Measurements from ENCODE around the gene SLC8A3. TPM values are rescaled to one million over a fixed set of nuclear protein-coding genes. Genes with fewer than 3 reads are reported as not detected.

SLC8A3 gene
- total and polyA plus RNA-seq, 4 donors = 0.23 to 0.45 TPM; not detected in 2

DNA sequence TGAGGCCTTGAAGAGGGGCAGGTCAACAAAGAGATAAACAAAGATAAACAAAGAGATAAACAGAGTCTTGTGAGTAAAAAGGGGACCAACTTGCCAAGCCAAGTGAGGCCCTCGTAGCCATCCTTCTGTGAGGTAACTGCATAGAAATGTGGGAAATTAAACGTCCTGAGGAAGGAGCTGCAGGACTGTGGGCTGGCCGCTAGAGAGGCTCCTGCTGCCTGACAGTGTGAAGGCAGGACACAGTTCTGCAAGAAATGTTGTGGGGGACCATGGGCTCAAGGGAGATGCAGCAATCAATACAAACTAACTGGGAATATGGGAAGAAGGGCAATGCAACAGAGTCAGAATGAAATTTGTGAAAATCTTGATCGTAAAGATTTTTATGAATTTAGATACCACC is 91.9 kb downstream of the SLC8A3 start:
- Histone ChIP-seq H3K27me3 (ENCODE audit: control insufficient read depth in 1 of 2, insufficient read depth in 2 of 2, low read length in 1 of 2) (peaks cover 0 to 3% of the 10 kb centered on the region in 2 donors), H3K9me3 (ENCODE audit: control insufficient read depth, low read length) (no peaks in the 10 kb centered on the region), H3K27ac (ENCODE audit: low read depth in 1 of 2, low read length in 2 of 2) (no peak overlapping the region), H3K36me3 (ENCODE audit: control insufficient read depth in 1 of 2, insufficient read depth in 2 of 2, low read length in 1 of 2) (no peaks in the 10 kb centered on the region), H3K4me3 (ENCODE audit: low read length in 2 of 2) (no peak overlapping the region), H3K4me1 (ENCODE audit: control insufficient read depth in 1 of 2, insufficient read depth in 2 of 2, low read length in 2 of 2) (no peaks in the 10 kb centered on the region)
- ATAC-seq (ENCODE audit: low FRiP score) = no peak
- DNase-seq = no peak
- 23 to 24% methylated on average over 4 of the region's 4 CpGs for WGBS, 2 donors
- intact Hi-C loops (cut with DNase I) = no loop called here

GRCh38 chr14:70094631-70095030 is 94.1 kb downstream of the SLC8A3 start:
- no peaks in the 10 kb centered on the region for H3K4me1 ChIP-seq (ENCODE audit: control insufficient read depth in 1 of 2, insufficient read depth in 2 of 2, low read length in 2 of 2)
- no peak for ATAC-seq (ENCODE audit: low FRiP score)
- no peak overlapping the region for H3K27ac ChIP-seq (ENCODE audit: low read depth in 1 of 2, low read length in 2 of 2)
- H3K9me3 ChIP-seq (ENCODE audit: control insufficient read depth, low read length) = no peaks in the 10 kb centered on the region
- H3K4me3 ChIP-seq (ENCODE audit: low read length in 2 of 2) = no peak overlapping the region
- peaks cover 0 to 2% of the 10 kb centered on the region in 2 donors for H3K27me3 ChIP-seq (ENCODE audit: control insufficient read depth in 1 of 2, insufficient read depth in 2 of 2, low read length in 1 of 2)
- no peaks in the 10 kb centered on the region for H3K36me3 ChIP-seq (ENCODE audit: control insufficient read depth in 1 of 2, insufficient read depth in 2 of 2, low read length in 1 of 2)
- 59 to 73% methylated on average over 1 of the region's 1 CpG for WGBS, 2 donors
- DNase-seq = no peak
- intact Hi-C loops (cut with DNase I) = no loop called here

- H3K4me3 ChIP-seq (ENCODE audit: low read length in 2 of 2) = no peak overlapping the region
- H3K36me3 ChIP-seq (ENCODE audit: control insufficient read depth in 1 of 2, insufficient read depth in 2 of 2, low read length in 1 of 2) = no peaks in the 10 kb centered on the region
- H3K27me3 ChIP-seq (ENCODE audit: control insufficient read depth in 1 of 2, insufficient read depth in 2 of 2, low read length in 1 of 2) = peaks cover 0 to 2% of the 10 kb centered on the region in 2 donors
- ATAC-seq (ENCODE audit: low FRiP score) (no peak), DNase-seq (no peak)
- no peak overlapping the region for H3K27ac ChIP-seq (ENCODE audit: low read depth in 1 of 2, low read length in 2 of 2)
- no peaks in the 10 kb centered on the region for H3K9me3 ChIP-seq (ENCODE audit: control insufficient read depth, low read length)
- 87 to 91% methylated on average over 3 of the region's 3 CpGs for WGBS, 2 donors
- intact Hi-C loops (cut with DNase I) = no loop called here
- H3K4me1 ChIP-seq (ENCODE audit: control insufficient read depth in 1 of 2, insufficient read depth in 2 of 2, low read length in 2 of 2) = no peaks in the 10 kb centered on the region
Measured at GRCh38 chr14:70094106-70094505, 94.6 kb downstream of the SLC8A3 start.

GRCh38 chr14:70093156-70093555 is 95.6 kb downstream of the SLC8A3 start:
- intact Hi-C loops (cut with DNase I) = no loop called here
- ATAC-seq (ENCODE audit: low FRiP score) (no peak), DNase-seq (no peak)
- Histone ChIP-seq H3K36me3 (ENCODE audit: control insufficient read depth in 1 of 2, insufficient read depth in 2 of 2, low read length in 1 of 2) (no peaks in the 10 kb centered on the region), H3K4me1 (ENCODE audit: control insufficient read depth in 1 of 2, insufficient read depth in 2 of 2, low read length in 2 of 2) (no peaks in the 10 kb centered on the region), H3K27me3 (ENCODE audit: control insufficient read depth in 1 of 2, insufficient read depth in 2 of 2, low read length in 1 of 2) (peaks cover 0 to 2% of the 10 kb centered on the region in 2 donors), H3K27ac (ENCODE audit: low read depth in 1 of 2, low read length in 2 of 2) (no peak overlapping the region), H3K4me3 (ENCODE audit: low read length in 2 of 2) (no peak overlapping the region), H3K9me3 (ENCODE audit: control insufficient read depth, low read length) (no peaks in the 10 kb centered on the region)
- 85 to 86% methylated on average over 2 of the region's 2 CpGs for WGBS, 2 donors

DNA sequence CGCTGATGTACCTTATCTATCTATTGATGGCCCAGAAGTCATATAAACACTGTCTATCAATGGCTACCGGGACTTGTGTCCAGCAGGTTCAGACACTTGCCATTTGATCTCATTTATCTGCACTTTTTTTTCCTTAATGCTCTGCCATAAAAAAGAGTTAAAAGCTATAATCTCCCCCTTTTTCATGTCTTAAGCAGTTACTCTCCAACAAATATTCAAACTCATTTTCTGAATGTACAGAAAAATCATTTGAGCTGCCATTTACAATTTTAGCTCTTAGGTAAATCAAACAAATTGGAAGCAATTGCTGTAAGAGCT is 101.4 kb downstream of the SLC8A3 start:
- DNase-seq (no peak), ATAC-seq (ENCODE audit: low FRiP score) (no peak)
- H3K9me3 ChIP-seq (ENCODE audit: control insufficient read depth, low read length) = no peaks in the 10 kb centered on the region
- H3K36me3 ChIP-seq (ENCODE audit: control insufficient read depth in 1 of 2, insufficient read depth in 2 of 2, low read length in 1 of 2) = no peaks in the 10 kb centered on the region
- H3K4me1 ChIP-seq (ENCODE audit: control insufficient read depth in 1 of 2, insufficient read depth in 2 of 2, low read length in 2 of 2) = no peaks in the 10 kb centered on the region
- 6 to 7% methylated on average over 2 of the region's 2 CpGs for WGBS, 2 donors
- H3K27me3 ChIP-seq (ENCODE audit: control insufficient read depth in 1 of 2, insufficient read depth in 2 of 2, low read length in 1 of 2) = peaks cover 0 to 2% of the 10 kb centered on the region in 2 donors
- intact Hi-C loops (cut with DNase I) = no loop called here
- H3K4me3 ChIP-seq (ENCODE audit: low read length in 2 of 2) = no peak overlapping the region
- H3K27ac ChIP-seq (ENCODE audit: low read depth in 1 of 2, low read length in 2 of 2) = no peak overlapping the region

DNA sequence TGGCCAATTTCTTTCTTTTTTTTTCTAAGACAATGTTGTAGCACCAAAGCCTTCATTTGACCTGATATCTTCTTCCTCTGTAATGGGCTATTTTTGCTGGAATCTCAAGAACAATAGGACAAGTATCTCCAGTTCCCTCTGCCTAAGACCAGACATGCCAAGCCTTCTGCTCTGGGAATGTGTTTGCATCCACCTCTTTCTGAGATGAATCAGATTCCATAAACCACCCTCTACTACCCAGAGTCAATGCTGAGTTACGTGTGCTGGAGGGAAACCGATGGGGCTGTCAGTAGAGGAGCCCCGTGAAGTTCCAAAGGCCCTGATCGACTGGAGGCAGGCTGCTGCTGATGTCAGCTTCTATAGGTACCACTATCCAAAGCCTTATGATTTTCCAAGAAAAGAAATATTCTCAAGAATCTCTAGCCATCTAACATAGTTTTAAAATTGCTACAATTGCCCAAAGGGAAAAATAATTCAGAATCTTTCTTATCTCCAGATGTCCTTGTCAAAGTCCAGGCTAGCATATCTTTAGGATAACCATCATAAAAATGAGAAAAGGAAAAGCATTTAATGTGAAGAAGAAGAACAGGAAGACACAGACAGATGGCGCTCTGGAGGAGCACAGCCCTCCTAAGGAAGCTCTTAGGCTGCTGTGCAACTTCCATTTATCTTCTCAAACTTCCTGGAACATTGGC is 101.9 kb downstream of the SLC8A3 start:
- Histone ChIP-seq H3K27me3 (ENCODE audit: control insufficient read depth in 1 of 2, insufficient read depth in 2 of 2, low read length in 1 of 2) (no peaks in the 10 kb centered on the region), H3K4me3 (ENCODE audit: low read length in 2 of 2) (no peak overlapping the region), H3K4me1 (ENCODE audit: control insufficient read depth in 1 of 2, insufficient read depth in 2 of 2, low read length in 2 of 2) (no peaks in the 10 kb centered on the region), H3K27ac (ENCODE audit: low read depth in 1 of 2, low read length in 2 of 2) (no peak overlapping the region), H3K36me3 (ENCODE audit: control insufficient read depth in 1 of 2, insufficient read depth in 2 of 2, low read length in 1 of 2) (no peaks in the 10 kb centered on the region), H3K9me3 (ENCODE audit: control insufficient read depth, low read length) (no peaks in the 10 kb centered on the region)
- 37 to 42% methylated on average over 5 of the region's 5 CpGs for WGBS, 2 donors
- intact Hi-C loops (cut with DNase I) = no loop called here
- DNase-seq (no peak), ATAC-seq (ENCODE audit: low FRiP score) (no peak)

- no peak for DNase-seq
- no peaks in the 10 kb centered on the region for H3K4me1 ChIP-seq (ENCODE audit: control insufficient read depth in 1 of 2, insufficient read depth in 2 of 2, low read length in 2 of 2)
- no peaks in the 10 kb centered on the region for H3K9me3 ChIP-seq (ENCODE audit: control insufficient read depth, low read length)
- 43 to 51% methylated on average over 2 of the region's 2 CpGs for WGBS, 2 donors
- H3K4me3 ChIP-seq (ENCODE audit: low read length in 2 of 2) = no peak overlapping the region
- no peaks in the 10 kb centered on the region for H3K27me3 ChIP-seq (ENCODE audit: control insufficient read depth in 1 of 2, insufficient read depth in 2 of 2, low read length in 1 of 2)
- no peaks in the 10 kb centered on the region for H3K36me3 ChIP-seq (ENCODE audit: control insufficient read depth in 1 of 2, insufficient read depth in 2 of 2, low read length in 1 of 2)
- H3K27ac ChIP-seq (ENCODE audit: low read depth in 1 of 2, low read length in 2 of 2) = no peak overlapping the region
- ATAC-seq (ENCODE audit: low FRiP score) = no peak
- intact Hi-C loops (cut with DNase I) = no loop called here
Measured at GRCh38 chr14:70084226-70084625, 104.5 kb downstream of the SLC8A3 start.

DNA sequence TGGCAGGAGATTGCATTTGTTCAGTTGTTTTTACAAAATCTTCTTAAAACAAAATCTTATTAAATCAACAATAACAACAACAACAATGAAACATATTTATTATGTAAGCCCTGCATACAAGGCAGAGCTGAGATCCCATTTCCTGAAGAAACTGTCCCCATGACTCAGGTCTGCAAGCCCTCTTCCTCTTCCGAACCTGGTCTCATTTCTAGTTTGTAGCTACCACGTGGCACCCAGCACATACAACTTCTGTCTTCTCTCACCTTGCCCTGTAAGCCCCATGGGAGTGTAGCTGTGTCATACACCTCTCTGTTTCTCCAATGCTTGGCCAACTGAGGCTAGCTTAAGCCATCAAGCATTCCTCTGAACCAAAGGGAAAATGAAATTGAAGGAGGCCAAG is 106.4 kb downstream of the SLC8A3 start:
- DNase-seq = no peak
- Histone ChIP-seq H3K4me3 (ENCODE audit: low read length in 2 of 2) (no peak overlapping the region), H3K27me3 (ENCODE audit: control insufficient read depth in 1 of 2, insufficient read depth in 2 of 2, low read length in 1 of 2) (no peaks in the 10 kb centered on the region), H3K27ac (ENCODE audit: low read depth in 1 of 2, low read length in 2 of 2) (no peak overlapping the region), H3K4me1 (ENCODE audit: control insufficient read depth in 1 of 2, insufficient read depth in 2 of 2, low read length in 2 of 2) (no peaks in the 10 kb centered on the region), H3K36me3 (ENCODE audit: control insufficient read depth in 1 of 2, insufficient read depth in 2 of 2, low read length in 1 of 2) (no peaks in the 10 kb centered on the region), H3K9me3 (ENCODE audit: control insufficient read depth, low read length) (no peaks in the 10 kb centered on the region)
- no peak for ATAC-seq (ENCODE audit: low FRiP score)
- intact Hi-C loops (cut with DNase I) = no loop called here
- WGBS, 2 donors = 47 to 57% methylated on average over 2 of the region's 2 CpGs

DNA sequence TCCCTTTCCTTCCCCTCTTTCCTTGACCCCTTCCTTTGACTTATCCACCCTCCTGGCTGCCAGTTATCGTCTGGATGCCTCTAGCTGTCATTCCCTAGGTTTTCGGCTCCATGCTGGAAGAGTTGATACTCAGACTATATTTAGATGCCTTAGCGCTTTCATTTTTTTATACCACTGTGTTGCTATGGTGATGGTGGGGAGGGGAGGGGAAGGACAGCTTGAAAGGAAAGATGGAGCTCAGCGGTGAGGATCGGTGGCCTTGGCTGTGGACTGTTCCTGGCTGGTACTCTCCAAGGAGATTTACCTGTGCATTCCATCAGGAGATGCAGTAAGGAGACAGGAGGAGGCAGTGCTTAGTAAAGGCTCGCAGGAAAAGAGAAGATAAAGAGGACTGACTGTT is 108.7 kb downstream of the SLC8A3 start:
- no peaks in the 10 kb centered on the region for H3K27me3 ChIP-seq (ENCODE audit: control insufficient read depth in 1 of 2, insufficient read depth in 2 of 2, low read length in 1 of 2)
- no peak for DNase-seq
- intact Hi-C loops (cut with DNase I) = no loop called here
- no peak for ATAC-seq (ENCODE audit: low FRiP score)
- no peaks in the 10 kb centered on the region for H3K9me3 ChIP-seq (ENCODE audit: control insufficient read depth, low read length)
- no peaks in the 10 kb centered on the region for H3K36me3 ChIP-seq (ENCODE audit: control insufficient read depth in 1 of 2, insufficient read depth in 2 of 2, low read length in 1 of 2)
- H3K4me1 ChIP-seq (ENCODE audit: control insufficient read depth in 1 of 2, insufficient read depth in 2 of 2, low read length in 2 of 2) = no peaks in the 10 kb centered on the region
- H3K4me3 ChIP-seq (ENCODE audit: low read length in 2 of 2) = no peak overlapping the region
- 66 to 70% methylated on average over 6 of the region's 6 CpGs for WGBS, 2 donors
- no peak overlapping the region for H3K27ac ChIP-seq (ENCODE audit: low read depth in 1 of 2, low read length in 2 of 2)

Measured in aorta (tissue), 5 donors.